GM12878 (cell line): ENCODE data around the gene PIK3R5. TPM values are rescaled to one million over a fixed set of nuclear protein-coding genes. Genes with fewer than 3 reads are reported as not detected.

Experiments used
- BRCA1 ChIP-seq: IDR thresholded peaks from 2 replicates; pipeline ENCODE4 v1.6.1; 2011; ENCODE audit warnings: low read depth, low read length, improper control_type of control experiment
- CHD2 ChIP-seq: IDR thresholded peaks from 2 replicates; pipeline ENCODE4 v1.6.1; 2011; ENCODE audit warnings: low read depth, low read length, improper control_type of control experiment, borderline replicate concordance
- EED ChIP-seq: sonication (generic); IDR thresholded peaks from 2 replicates; pipeline ENCODE4 v1.6.1; 2016; ENCODE audit warnings: antibody characterized with exemption, low read depth
- EZH2 ChIP-seq: IDR thresholded peaks from 2 replicates; pipeline ENCODE4 v1.6.1; 2012; ENCODE audit warnings: low read depth, mild to moderate bottlenecking, control low read depth, inconsistent platforms, low read length, borderline replicate concordance; ENCODE audit not compliant: control insufficient read depth
- HCFC1 ChIP-seq: fragments of 150-350 bp; IDR thresholded peaks from 2 replicates; pipeline ENCODE4 v1.6.1; 2014; ENCODE audit warnings: low read length
- IKZF1 ChIP-seq: fragments of 450-650 bp; conservative IDR thresholded peaks from 2 replicates; pipeline ENCODE4 v1.6.1; 2017; ENCODE audit warnings: antibody characterized with exemption, mild to moderate bottlenecking
- IKZF2 ChIP-seq, 2 experiments: fragments of 450-650 bp; IDR thresholded peaks; 2 replicates each; pipeline ENCODE4 v1.6.1; 2017; ENCODE audit warnings: mild to moderate bottlenecking in 2 of 2, moderate library complexity in 2 of 2
- KDM1A ChIP-seq: fragments of 200-600 bp; sonication (generic); IDR thresholded peaks from 2 replicates; pipeline ENCODE4 v1.6.1; 2016; ENCODE audit warnings: borderline replicate concordance
- NFXL1 ChIP-seq: fragments of 450-650 bp; IDR thresholded peaks from 2 replicates; pipeline ENCODE4 v1.6.1; 2017; ENCODE audit warnings: antibody characterized with exemption, mild to moderate bottlenecking, borderline replicate concordance
- NR2C2 ChIP-seq: IDR thresholded peaks from 2 replicates; pipeline ENCODE4 v1.6.1; 2011; ENCODE audit warnings: borderline replicate concordance, low read depth; ENCODE audit not compliant: control insufficient read depth, insufficient read length
- POLR2A ChIP-seq: IDR thresholded peaks from 2 replicates; pipeline ENCODE4 v1.6.1; 2011; ENCODE audit warnings: low read depth, mild to moderate bottlenecking, low read length
- SMAD1 ChIP-seq: fragments of 450-650 bp; IDR thresholded peaks from 2 replicates; pipeline ENCODE4 v1.6.1; 2018; ENCODE audit warnings: mild to moderate bottlenecking, low read depth; ENCODE audit not compliant: partially characterized antibody
- SRF ChIP-seq, 2 experiments: IDR thresholded peaks; 2 replicates each; pipeline ENCODE4 v1.6.1; 2011; ENCODE audit warnings: low read depth in 2 of 2, low read length in 2 of 2, mild to moderate bottlenecking in 1 of 2, moderate library complexity in 1 of 2
- TBL1XR1 ChIP-seq: IDR thresholded peaks from 2 replicates; pipeline ENCODE4 v1.6.1; 2012; ENCODE audit warnings: low read depth, low read length, improper control_type of control experiment
- ZNF207 ChIP-seq: fragments of 450-650 bp; IDR thresholded peaks from 2 replicates; pipeline ENCODE4 v1.6.1; 2014; ENCODE audit warnings: antibody characterized with exemption, mild to moderate bottlenecking, borderline replicate concordance
- ZNF24 ChIP-seq: fragments of 450-650 bp; IDR thresholded peaks from 2 replicates; pipeline ENCODE4 v1.6.1; 2017; ENCODE audit warnings: antibody characterized with exemption, mild to moderate bottlenecking
- ZNF384 ChIP-seq: IDR thresholded peaks from 2 replicates; pipeline ENCODE4 v1.6.1; 2012; ENCODE audit warnings: low read depth, mild to moderate bottlenecking, low read length, improper control_type of control experiment, borderline replicate concordance
- ZNF622 ChIP-seq: fragments of 450-650 bp; IDR thresholded peaks from 2 replicates; pipeline ENCODE4 v1.6.1; 2017; ENCODE audit warnings: mild to moderate bottlenecking, inconsistent platforms
- ZSCAN29 ChIP-seq: fragments of 450-650 bp; IDR thresholded peaks from 2 replicates; pipeline ENCODE4 v1.6.1; 2017; ENCODE audit warnings: mild to moderate bottlenecking, moderate library complexity
- ZZZ3 ChIP-seq: IDR thresholded peaks from 2 replicates; pipeline ENCODE4 v1.6.1; 2011; ENCODE audit warnings: low read depth; ENCODE audit not compliant: control insufficient read depth, insufficient read length
- polyA plus RNA-seq, 11 experiments: library from polyadenylated mRNA; depleted of rRNA in 4 of 11; unstranded in 6 of 11; stranded (reverse) in 5 of 11; fragments of >200 nt; fragmentation: Nextera tagmentation in 4 of 11; fragmentation: Illumina TruSeq in 1 of 11; extraction: Ambion mirVana in 4 of 11; extraction: Trizol in 1 of 11; gene quantifications; 1 replicate in 1 of 11; 2 replicates in 10 of 11; pipeline versions ENCODE4 v1.2.1 to v1.2.3, GENCODE V29; 2011 to 2016; ENCODE audit warnings: inconsistent platforms in 2 of 11, missing spikeins in 2 of 11, low read depth in 1 of 11
- total RNA-seq, 4 experiments: library from RNA; depleted of rRNA in 3 of 4; stranded (reverse); fragments of >200 nt in 3 of 4; fragmentation: Illumina TruSeq in 1 of 4; extraction: Trizol in 1 of 4; gene quantifications; 2 replicates each; pipeline versions ENCODE4 v1.2.1 to v1.2.3, GENCODE V29; 2013 to 2021
- TF ChIP-seq, protein P1 (sequence below): fragments of 450-650 bp; IDR thresholded peaks from 2 replicates; pipeline ENCODE4 v1.6.1; 2017; ENCODE audit warnings: low read depth, mild to moderate bottlenecking, moderate library complexity
- TF ChIP-seq, protein P2 (sequence below): fragments of 450-650 bp; formaldehyde crosslinking; IDR thresholded peaks from 2 replicates; pipeline ENCODE4 v1.4.0; 2022; ENCODE audit warnings: mild to moderate bottlenecking, moderate library complexity
- TF ChIP-seq, protein P3 (sequence below): IDR thresholded peaks from 2 replicates; pipeline ENCODE4 v1.6.1; 2012; ENCODE audit warnings: low read depth, low read length, improper control_type of control experiment
- TF ChIP-seq, protein P4 (sequence below): IDR thresholded peaks from 2 replicates; pipeline ENCODE4 v1.6.1; 2011; ENCODE audit warnings: low read depth, mild to moderate bottlenecking, low read length, moderate library complexity, borderline replicate concordance; ENCODE audit errors: extremely low read depth
- TF ChIP-seq, protein P5 (sequence below): IDR thresholded peaks from 2 replicates; pipeline ENCODE4 v1.6.1; 2012; ENCODE audit warnings: low read depth, low read length, improper control_type of control experiment

Gene PIK3R5
- total and polyA plus RNA-seq, 10 of the 15 experiments (the other 5 are each of a cell fraction or from before 2014, with no cell fraction given): 9.5 to 50.8 (median 35.5) TPM

DNA sequence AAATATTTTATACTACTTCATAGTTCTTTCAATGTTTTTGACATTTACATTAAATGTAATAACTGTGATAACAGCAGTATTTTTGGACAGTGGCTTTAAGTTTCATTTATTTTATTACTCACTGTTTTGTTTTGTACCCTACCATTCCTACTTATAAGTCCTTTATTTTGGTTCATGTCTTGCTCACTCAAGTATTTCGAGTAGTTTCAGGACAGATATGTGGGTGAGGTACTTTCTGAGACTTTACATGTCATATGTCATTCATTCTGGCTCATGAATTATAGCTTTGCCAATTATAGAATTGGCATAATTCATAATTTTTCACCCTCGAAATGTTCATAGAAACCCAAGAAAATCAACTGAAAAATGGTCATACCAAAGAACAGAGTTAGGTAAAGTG lies 44.4 kb downstream of the PIK3R5 start (continued):
- TF ChIP-seq, protein P1, sequence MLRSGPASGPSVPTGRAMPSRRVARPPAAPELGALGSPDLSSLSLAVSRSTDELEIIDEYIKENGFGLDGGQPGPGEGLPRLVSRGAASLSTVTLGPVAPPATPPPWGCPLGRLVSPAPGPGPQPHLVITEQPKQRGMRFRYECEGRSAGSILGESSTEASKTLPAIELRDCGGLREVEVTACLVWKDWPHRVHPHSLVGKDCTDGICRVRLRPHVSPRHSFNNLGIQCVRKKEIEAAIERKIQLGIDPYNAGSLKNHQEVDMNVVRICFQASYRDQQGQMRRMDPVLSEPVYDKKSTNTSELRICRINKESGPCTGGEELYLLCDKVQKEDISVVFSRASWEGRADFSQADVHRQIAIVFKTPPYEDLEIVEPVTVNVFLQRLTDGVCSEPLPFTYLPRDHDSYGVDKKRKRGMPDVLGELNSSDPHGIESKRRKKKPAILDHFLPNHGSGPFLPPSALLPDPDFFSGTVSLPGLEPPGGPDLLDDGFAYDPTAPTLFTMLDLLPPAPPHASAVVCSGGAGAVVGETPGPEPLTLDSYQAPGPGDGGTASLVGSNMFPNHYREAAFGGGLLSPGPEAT: peak; percentile 92
- no peak for TF ChIP-seq CHD2
- TF ChIP-seq, protein P2, sequence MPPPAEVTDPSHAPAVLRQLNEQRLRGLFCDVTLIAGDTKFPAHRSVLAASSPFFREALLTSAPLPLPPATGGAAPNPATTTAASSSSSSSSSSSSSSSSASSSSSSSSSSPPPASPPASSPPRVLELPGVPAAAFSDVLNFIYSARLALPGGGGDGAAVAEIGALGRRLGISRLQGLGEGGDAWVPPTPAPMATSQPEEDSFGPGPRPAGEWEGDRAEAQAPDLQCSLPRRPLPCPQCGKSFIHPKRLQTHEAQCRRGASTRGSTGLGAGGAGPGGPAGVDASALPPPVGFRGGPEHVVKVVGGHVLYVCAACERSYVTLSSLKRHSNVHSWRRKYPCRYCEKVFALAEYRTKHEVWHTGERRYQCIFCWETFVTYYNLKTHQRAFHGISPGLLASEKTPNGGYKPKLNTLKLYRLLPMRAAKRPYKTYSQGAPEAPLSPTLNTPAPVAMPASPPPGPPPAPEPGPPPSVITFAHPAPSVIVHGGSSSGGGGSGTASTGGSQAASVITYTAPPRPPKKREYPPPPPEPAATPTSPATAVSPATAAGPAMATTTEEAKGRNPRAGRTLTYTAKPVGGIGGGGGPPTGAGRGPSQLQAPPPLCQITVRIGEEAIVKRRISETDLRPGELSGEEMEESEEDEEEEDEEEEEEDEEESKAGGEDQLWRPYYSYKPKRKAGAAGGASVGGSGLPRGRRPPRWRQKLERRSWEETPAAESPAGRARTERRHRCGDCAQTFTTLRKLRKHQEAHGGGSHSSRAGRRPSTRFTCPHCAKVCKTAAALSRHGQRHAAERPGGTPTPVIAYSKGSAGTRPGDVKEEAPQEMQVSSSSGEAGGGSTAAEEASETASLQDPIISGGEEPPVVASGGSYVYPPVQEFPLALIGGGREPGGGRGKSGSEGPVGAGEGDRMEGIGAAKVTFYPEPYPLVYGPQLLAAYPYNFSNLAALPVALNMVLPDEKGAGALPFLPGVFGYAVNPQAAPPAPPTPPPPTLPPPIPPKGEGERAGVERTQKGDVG (CRISPR knock-in tag): no peak
- TF ChIP-seq KDM1A: no peak
- TF ChIP-seq SRF (IDR thresholded peaks at IDR 0.05; ENCODE audit: low read depth in 2 of 2, low read length in 2 of 2): no peak
- peak in 1 of 2 experiments; percentile 61; a peak in 2 of 4 replicates for TF ChIP-seq IKZF2 (IDR thresholded peaks at IDR 0.05)
- TF ChIP-seq POLR2A: no peak
- TF ChIP-seq, protein P3, sequence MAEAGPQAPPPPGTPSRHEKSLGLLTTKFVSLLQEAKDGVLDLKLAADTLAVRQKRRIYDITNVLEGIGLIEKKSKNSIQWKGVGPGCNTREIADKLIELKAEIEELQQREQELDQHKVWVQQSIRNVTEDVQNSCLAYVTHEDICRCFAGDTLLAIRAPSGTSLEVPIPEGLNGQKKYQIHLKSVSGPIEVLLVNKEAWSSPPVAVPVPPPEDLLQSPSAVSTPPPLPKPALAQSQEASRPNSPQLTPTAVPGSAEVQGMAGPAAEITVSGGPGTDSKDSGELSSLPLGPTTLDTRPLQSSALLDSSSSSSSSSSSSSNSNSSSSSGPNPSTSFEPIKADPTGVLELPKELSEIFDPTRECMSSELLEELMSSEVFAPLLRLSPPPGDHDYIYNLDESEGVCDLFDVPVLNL: no peak
- TF ChIP-seq EZH2: no peak
- TF ChIP-seq, protein P4, sequence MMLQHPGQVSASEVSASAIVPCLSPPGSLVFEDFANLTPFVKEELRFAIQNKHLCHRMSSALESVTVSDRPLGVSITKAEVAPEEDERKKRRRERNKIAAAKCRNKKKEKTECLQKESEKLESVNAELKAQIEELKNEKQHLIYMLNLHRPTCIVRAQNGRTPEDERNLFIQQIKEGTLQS: no peak
- no peak for TF ChIP-seq ZNF207
- no peak for TF ChIP-seq HCFC1
- no peak for TF ChIP-seq NR2C2
- peak; percentile 49; the same call in 1 of the 2 replicates for TF ChIP-seq IKZF1
- no peak for TF ChIP-seq ZSCAN29
- TF ChIP-seq ZNF622: no peak
- TF ChIP-seq TBL1XR1: peak; percentile 88; the same call in 1 of the 2 replicates
- no peak for TF ChIP-seq NFXL1
- no peak for TF ChIP-seq EED
- TF ChIP-seq ZZZ3: no peak
- TF ChIP-seq SMAD1: no peak
- TF ChIP-seq, protein P5, sequence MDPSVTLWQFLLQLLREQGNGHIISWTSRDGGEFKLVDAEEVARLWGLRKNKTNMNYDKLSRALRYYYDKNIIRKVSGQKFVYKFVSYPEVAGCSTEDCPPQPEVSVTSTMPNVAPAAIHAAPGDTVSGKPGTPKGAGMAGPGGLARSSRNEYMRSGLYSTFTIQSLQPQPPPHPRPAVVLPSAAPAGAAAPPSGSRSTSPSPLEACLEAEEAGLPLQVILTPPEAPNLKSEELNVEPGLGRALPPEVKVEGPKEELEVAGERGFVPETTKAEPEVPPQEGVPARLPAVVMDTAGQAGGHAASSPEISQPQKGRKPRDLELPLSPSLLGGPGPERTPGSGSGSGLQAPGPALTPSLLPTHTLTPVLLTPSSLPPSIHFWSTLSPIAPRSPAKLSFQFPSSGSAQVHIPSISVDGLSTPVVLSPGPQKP: no peak
- TF ChIP-seq ZNF24: peak; percentile 74
- TF ChIP-seq ZNF384: no peak
- no peak for TF ChIP-seq BRCA1
